HEK293 (cell line): ENCODE results near the gene UBE2J2.

Experiments used
- BCL11A ChIP-seq: fragments of 450-650 bp; formaldehyde crosslinking; IDR thresholded peaks from 2 replicates; pipeline ENCODE4 v1.5.1; 2016; ENCODE audit warnings: low read depth, missing biosample characterization, missing genetic modification characterization
- EGR2 ChIP-seq: fragments of 450-650 bp; formaldehyde crosslinking; IDR thresholded peaks from 2 replicates; pipeline ENCODE4 v1.5.1; 2016; ENCODE audit warnings: low read depth, missing biosample characterization, missing genetic modification characterization
- RBAK ChIP-seq: fragments of 450-650 bp; formaldehyde crosslinking; IDR thresholded peaks from 2 replicates; pipeline ENCODE4 v1.5.1; 2016; ENCODE audit warnings: missing biosample characterization, missing genetic modification characterization
- ZNF169 ChIP-seq: fragments of 450-650 bp; formaldehyde crosslinking; IDR thresholded peaks from 2 replicates; pipeline ENCODE4 v1.5.1; 2016; ENCODE audit warnings: missing biosample characterization, missing genetic modification characterization
- ZNF211 ChIP-seq: fragments of 450-650 bp; formaldehyde crosslinking; IDR thresholded peaks from 2 replicates; pipeline ENCODE4 v1.5.1; 2016; ENCODE audit warnings: low read depth, missing biosample characterization, missing genetic modification characterization
- ZNF239 ChIP-seq: fragments of 450-650 bp; formaldehyde crosslinking; IDR thresholded peaks from 2 replicates; pipeline ENCODE4 v1.5.1; 2016; ENCODE audit warnings: missing biosample characterization, missing genetic modification characterization
- ZNF266 ChIP-seq: fragments of 450-650 bp; formaldehyde crosslinking; IDR thresholded peaks from 2 replicates; pipeline ENCODE4 v1.5.1; 2016; ENCODE audit warnings: missing biosample characterization, missing genetic modification characterization, low read depth
- ZNF324 ChIP-seq: fragments of 450-650 bp; formaldehyde crosslinking; IDR thresholded peaks from 2 replicates; pipeline ENCODE4 v1.5.1; 2016; ENCODE audit warnings: missing biosample characterization, missing genetic modification characterization
- ZNF394 ChIP-seq: fragments of 450-650 bp; formaldehyde crosslinking; IDR thresholded peaks from 2 replicates; pipeline ENCODE4 v1.5.1; 2016; ENCODE audit warnings: missing biosample characterization, missing genetic modification characterization, mild to moderate bottlenecking, moderate library complexity, borderline replicate concordance
- ZNF473 ChIP-seq: fragments of 450-650 bp; formaldehyde crosslinking; IDR thresholded peaks from 2 replicates; pipeline ENCODE4 v1.5.1; 2017; ENCODE audit warnings: missing biosample characterization, missing genetic modification characterization
- ZNF510 ChIP-seq: fragments of 450-650 bp; formaldehyde crosslinking; IDR thresholded peaks from 2 replicates; pipeline ENCODE4 v1.5.1; 2018; ENCODE audit warnings: mild to moderate bottlenecking, missing genetic modification characterization, missing biosample characterization; ENCODE audit not compliant: insufficient replicate concordance
- ZNF521 ChIP-seq: fragments of 450-650 bp; formaldehyde crosslinking; IDR thresholded peaks from 2 replicates; pipeline ENCODE4 v1.5.1; 2017; ENCODE audit warnings: missing biosample characterization, mild to moderate bottlenecking, missing genetic modification characterization
- ZNF558 ChIP-seq: fragments of 450-650 bp; formaldehyde crosslinking; IDR thresholded peaks from 2 replicates; pipeline ENCODE4 v1.5.1; 2016; ENCODE audit warnings: missing biosample characterization, missing genetic modification characterization
- ZNF571 ChIP-seq: fragments of 450-650 bp; formaldehyde crosslinking; IDR thresholded peaks from 2 replicates; pipeline ENCODE4 v1.5.0; 2017; ENCODE audit warnings: missing biosample characterization, missing genetic modification characterization
- ZNF585B ChIP-seq: fragments of 450-650 bp; formaldehyde crosslinking; IDR thresholded peaks from 2 replicates; pipeline ENCODE4 v1.5.1; 2016; ENCODE audit warnings: missing biosample characterization, missing genetic modification characterization
- ZNF660 ChIP-seq: fragments of 450-650 bp; IDR thresholded peaks from 2 replicates; pipeline ENCODE4 v1.5.1; 2018; ENCODE audit warnings: missing biosample characterization, mild to moderate bottlenecking, missing genetic modification characterization
- ZNF664 ChIP-seq: fragments of 450-650 bp; formaldehyde crosslinking; IDR thresholded peaks from 2 replicates; pipeline ENCODE4 v1.5.1; 2016; ENCODE audit warnings: missing biosample characterization, missing genetic modification characterization
- ZNF792 ChIP-seq: fragments of 450-650 bp; formaldehyde crosslinking; IDR thresholded peaks from 2 replicates; pipeline ENCODE4 v1.5.1; 2016; ENCODE audit warnings: missing biosample characterization, missing genetic modification characterization
- ZSCAN23 ChIP-seq: fragments of 450-650 bp; formaldehyde crosslinking; IDR thresholded peaks from 2 replicates; pipeline ENCODE4 v1.5.1; 2016; ENCODE audit warnings: missing biosample characterization, missing genetic modification characterization
- ZXDB ChIP-seq: fragments of 450-650 bp; formaldehyde crosslinking; IDR thresholded peaks from 2 replicates; pipeline ENCODE4 v1.5.1; 2016; ENCODE audit warnings: missing biosample characterization, missing genetic modification characterization
- TF ChIP-seq, protein P1 (sequence below): fragments of 450-650 bp; formaldehyde crosslinking; IDR thresholded peaks from 2 replicates; pipeline ENCODE4 v1.5.1; 2017; ENCODE audit warnings: missing biosample characterization, mild to moderate bottlenecking, missing genetic modification characterization, moderate library complexity
- TF ChIP-seq, protein P2 (sequence below): fragments of 450-650 bp; formaldehyde crosslinking; IDR thresholded peaks from 2 replicates; pipeline ENCODE4 v1.5.1; 2017; ENCODE audit warnings: missing biosample characterization, missing genetic modification characterization
- TF ChIP-seq, protein P3 (sequence below): fragments of 450-650 bp; formaldehyde crosslinking; IDR thresholded peaks from 2 replicates; pipeline ENCODE4 v1.5.1; 2017; ENCODE audit warnings: missing biosample characterization, missing genetic modification characterization
- TF ChIP-seq, protein P4 (sequence below): fragments of 450-650 bp; formaldehyde crosslinking; IDR thresholded peaks from 2 replicates; pipeline ENCODE4 v1.5.1; 2016; ENCODE audit warnings: missing biosample characterization, missing genetic modification characterization, borderline replicate concordance
- TF ChIP-seq, protein P5 (sequence below): fragments of 450-650 bp; formaldehyde crosslinking; IDR thresholded peaks from 2 replicates; pipeline ENCODE4 v1.5.1; 2017; ENCODE audit warnings: missing biosample characterization, missing genetic modification characterization

The UBE2J2 gene

DNA sequence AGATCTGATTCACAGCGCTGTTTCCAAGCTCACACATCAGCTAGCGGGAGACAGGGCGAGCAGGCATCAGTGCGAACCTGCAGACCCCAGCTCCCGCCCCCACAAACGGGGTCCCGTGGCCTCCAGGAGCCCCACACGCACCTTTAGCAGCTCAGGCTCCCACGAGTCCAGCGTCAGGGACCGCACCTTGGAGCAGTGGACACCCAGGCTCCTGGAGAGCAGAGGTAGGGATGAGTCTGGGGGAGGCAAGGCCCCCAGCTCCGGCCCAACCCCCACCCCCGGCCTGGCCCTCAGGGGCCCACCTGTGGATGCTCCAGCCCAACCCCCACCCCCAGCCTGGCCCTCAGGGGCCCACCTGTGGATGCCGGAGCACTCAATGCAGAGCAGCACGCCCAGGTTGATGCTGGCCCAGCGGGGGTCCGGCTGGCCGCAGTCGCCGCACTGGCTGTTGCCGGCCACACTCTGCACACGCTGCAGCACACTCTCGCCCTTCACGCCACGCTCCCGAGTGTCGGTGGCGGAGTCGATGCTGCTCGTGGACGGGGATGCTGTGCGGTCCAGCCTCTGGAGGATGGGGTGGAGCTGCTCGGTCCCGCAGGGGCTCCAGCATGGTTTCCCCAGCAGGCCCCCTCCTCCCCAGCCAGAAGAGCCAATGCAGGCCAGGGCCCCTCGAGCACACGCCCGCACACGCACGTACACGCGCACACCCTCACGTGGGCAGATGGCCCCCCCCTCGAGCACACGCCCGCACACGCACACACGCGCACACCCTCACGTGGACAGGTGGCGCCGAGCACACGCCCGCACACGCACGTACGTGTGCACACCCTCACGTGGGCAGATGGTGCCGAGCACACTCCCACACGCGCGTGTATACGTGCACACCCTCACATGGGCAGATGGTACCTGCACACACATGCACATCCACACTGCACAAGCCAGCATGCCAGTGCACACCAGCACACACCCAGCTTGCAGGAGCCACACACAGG, 22.7 kb upstream of the UBE2J2 start (continued):
- TF ChIP-seq ZNF558, result no peak
- no peak for TF ChIP-seq ZNF473 (tag by site-specific recombination)
- TF ChIP-seq, protein P1, sequence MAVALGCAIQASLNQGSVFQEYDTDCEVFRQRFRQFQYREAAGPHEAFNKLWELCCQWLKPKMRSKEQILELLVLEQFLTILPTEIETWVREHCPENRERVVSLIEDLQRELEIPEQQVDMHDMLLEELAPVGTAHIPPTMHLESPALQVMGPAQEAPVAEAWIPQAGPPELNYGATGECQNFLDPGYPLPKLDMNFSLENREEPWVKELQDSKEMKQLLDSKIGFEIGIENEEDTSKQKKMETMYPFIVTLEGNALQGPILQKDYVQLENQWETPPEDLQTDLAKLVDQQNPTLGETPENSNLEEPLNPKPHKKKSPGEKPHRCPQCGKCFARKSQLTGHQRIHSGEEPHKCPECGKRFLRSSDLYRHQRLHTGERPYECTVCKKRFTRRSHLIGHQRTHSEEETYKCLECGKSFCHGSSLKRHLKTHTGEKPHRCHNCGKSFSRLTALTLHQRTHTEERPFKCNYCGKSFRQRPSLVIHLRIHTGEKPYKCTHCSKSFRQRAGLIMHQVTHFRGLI (tag by site-specific recombination), result no peak
- no peak for TF ChIP-seq ZSCAN23 (tag by site-specific recombination)
- TF ChIP-seq, protein P2, sequence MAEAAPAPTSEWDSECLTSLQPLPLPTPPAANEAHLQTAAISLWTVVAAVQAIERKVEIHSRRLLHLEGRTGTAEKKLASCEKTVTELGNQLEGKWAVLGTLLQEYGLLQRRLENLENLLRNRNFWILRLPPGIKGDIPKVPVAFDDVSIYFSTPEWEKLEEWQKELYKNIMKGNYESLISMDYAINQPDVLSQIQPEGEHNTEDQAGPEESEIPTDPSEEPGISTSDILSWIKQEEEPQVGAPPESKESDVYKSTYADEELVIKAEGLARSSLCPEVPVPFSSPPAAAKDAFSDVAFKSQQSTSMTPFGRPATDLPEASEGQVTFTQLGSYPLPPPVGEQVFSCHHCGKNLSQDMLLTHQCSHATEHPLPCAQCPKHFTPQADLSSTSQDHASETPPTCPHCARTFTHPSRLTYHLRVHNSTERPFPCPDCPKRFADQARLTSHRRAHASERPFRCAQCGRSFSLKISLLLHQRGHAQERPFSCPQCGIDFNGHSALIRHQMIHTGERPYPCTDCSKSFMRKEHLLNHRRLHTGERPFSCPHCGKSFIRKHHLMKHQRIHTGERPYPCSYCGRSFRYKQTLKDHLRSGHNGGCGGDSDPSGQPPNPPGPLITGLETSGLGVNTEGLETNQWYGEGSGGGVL (tag by site-specific recombination), result no peak
- no peak for TF ChIP-seq ZNF169 (tag by site-specific recombination)
- no peak for TF ChIP-seq ZNF211 (tag by site-specific recombination)
- no peak for TF ChIP-seq ZXDB
- TF ChIP-seq, protein P3, sequence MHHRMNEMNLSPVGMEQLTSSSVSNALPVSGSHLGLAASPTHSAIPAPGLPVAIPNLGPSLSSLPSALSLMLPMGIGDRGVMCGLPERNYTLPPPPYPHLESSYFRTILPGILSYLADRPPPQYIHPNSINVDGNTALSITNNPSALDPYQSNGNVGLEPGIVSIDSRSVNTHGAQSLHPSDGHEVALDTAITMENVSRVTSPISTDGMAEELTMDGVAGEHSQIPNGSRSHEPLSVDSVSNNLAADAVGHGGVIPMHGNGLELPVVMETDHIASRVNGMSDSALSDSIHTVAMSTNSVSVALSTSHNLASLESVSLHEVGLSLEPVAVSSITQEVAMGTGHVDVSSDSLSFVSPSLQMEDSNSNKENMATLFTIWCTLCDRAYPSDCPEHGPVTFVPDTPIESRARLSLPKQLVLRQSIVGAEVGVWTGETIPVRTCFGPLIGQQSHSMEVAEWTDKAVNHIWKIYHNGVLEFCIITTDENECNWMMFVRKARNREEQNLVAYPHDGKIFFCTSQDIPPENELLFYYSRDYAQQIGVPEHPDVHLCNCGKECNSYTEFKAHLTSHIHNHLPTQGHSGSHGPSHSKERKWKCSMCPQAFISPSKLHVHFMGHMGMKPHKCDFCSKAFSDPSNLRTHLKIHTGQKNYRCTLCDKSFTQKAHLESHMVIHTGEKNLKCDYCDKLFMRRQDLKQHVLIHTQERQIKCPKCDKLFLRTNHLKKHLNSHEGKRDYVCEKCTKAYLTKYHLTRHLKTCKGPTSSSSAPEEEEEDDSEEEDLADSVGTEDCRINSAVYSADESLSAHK (tag by site-specific recombination), result no peak
- TF ChIP-seq RBAK, result no peak
- no peak for TF ChIP-seq ZNF239 (tag by site-specific recombination)
- no peak for TF ChIP-seq ZNF324 (tag by site-specific recombination)
- TF ChIP-seq BCL11A, result no peak
- no peak for TF ChIP-seq ZNF394 (tag by site-specific recombination)
- TF ChIP-seq EGR2 (tag by site-specific recombination), result peak; percentile 26; the same call in 1 of the 2 replicates
- no peak for TF ChIP-seq ZNF585B
- TF ChIP-seq ZNF660 (tag by site-specific recombination), result no peak
- TF ChIP-seq, protein P4, sequence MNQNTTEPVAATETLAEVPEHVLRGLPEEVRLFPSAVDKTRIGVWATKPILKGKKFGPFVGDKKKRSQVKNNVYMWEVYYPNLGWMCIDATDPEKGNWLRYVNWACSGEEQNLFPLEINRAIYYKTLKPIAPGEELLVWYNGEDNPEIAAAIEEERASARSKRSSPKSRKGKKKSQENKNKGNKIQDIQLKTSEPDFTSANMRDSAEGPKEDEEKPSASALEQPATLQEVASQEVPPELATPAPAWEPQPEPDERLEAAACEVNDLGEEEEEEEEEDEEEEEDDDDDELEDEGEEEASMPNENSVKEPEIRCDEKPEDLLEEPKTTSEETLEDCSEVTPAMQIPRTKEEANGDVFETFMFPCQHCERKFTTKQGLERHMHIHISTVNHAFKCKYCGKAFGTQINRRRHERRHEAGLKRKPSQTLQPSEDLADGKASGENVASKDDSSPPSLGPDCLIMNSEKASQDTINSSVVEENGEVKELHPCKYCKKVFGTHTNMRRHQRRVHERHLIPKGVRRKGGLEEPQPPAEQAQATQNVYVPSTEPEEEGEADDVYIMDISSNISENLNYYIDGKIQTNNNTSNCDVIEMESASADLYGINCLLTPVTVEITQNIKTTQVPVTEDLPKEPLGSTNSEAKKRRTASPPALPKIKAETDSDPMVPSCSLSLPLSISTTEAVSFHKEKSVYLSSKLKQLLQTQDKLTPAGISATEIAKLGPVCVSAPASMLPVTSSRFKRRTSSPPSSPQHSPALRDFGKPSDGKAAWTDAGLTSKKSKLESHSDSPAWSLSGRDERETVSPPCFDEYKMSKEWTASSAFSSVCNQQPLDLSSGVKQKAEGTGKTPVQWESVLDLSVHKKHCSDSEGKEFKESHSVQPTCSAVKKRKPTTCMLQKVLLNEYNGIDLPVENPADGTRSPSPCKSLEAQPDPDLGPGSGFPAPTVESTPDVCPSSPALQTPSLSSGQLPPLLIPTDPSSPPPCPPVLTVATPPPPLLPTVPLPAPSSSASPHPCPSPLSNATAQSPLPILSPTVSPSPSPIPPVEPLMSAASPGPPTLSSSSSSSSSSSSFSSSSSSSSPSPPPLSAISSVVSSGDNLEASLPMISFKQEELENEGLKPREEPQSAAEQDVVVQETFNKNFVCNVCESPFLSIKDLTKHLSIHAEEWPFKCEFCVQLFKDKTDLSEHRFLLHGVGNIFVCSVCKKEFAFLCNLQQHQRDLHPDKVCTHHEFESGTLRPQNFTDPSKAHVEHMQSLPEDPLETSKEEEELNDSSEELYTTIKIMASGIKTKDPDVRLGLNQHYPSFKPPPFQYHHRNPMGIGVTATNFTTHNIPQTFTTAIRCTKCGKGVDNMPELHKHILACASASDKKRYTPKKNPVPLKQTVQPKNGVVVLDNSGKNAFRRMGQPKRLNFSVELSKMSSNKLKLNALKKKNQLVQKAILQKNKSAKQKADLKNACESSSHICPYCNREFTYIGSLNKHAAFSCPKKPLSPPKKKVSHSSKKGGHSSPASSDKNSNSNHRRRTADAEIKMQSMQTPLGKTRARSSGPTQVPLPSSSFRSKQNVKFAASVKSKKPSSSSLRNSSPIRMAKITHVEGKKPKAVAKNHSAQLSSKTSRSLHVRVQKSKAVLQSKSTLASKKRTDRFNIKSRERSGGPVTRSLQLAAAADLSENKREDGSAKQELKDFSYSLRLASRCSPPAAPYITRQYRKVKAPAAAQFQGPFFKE (tag by site-specific recombination), result no peak
- TF ChIP-seq ZNF571 (tag by site-specific recombination), result no peak
- TF ChIP-seq, protein P5, sequence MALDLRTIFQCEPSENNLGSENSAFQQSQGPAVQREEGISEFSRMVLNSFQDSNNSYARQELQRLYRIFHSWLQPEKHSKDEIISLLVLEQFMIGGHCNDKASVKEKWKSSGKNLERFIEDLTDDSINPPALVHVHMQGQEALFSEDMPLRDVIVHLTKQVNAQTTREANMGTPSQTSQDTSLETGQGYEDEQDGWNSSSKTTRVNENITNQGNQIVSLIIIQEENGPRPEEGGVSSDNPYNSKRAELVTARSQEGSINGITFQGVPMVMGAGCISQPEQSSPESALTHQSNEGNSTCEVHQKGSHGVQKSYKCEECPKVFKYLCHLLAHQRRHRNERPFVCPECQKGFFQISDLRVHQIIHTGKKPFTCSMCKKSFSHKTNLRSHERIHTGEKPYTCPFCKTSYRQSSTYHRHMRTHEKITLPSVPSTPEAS (tag by site-specific recombination), result peak; percentile 73
- no peak for TF ChIP-seq ZNF792 (tag by site-specific recombination)
- TF ChIP-seq ZNF521 (tag by site-specific recombination), result no peak
- TF ChIP-seq ZNF510, result no peak
- TF ChIP-seq ZNF266 (tag by site-specific recombination), result no peak
- TF ChIP-seq ZNF664 (tag by site-specific recombination), result no peak
